SK-N-SH (cell line): ENCODE measurements around the gene CRIP2. TPM values are rescaled to one million over a fixed set of nuclear protein-coding genes. Genes with fewer than 3 reads are reported as not detected.

Experiments used
- CTCF ChIA-PET: fragments of 300-600, 350-600 bp; formaldehyde crosslinking; extraction: SDS; loops from one replicate; lab custom pipeline; 2021; lab: Yijun Ruan, JAX
- POLR2A ChIA-PET: fragments of 350-600 bp; sonication (Branson Sonifier 250); formaldehyde crosslinking; extraction: SDS; loops from one replicate; lab custom pipeline; 2020; ENCODE audit warnings: antibody characterized with exemption, inconsistent platforms; lab: Yijun Ruan, JAX
- DNase-seq: peaks from one replicate; pipeline ENCODE4 v3.0.0; 2012
- H2AFZ ChIP-seq: fragments of 200-600 bp; sonication (generic); 2 replicates; pipeline ENCODE4 v1.8.1; 2016; ENCODE audit warnings: antibody characterized with exemption, mild to moderate bottlenecking, low read depth
- H3F3A ChIP-seq: fragments of 200-600 bp; sonication (generic); replicated peaks from 2 replicates; pipeline ENCODE3; 2016; ENCODE audit warnings: antibody characterized with exemption, mild to moderate bottlenecking; ENCODE audit not compliant: insufficient read depth
- H3K27ac ChIP-seq, 2 experiments: fragments of 200-500 bp in 1 of 2; fragments of 200-600 bp in 1 of 2; sonication (Bioruptor generic) in 1 of 2; sonication (generic), shearing (Covaris generic) in 1 of 2; 2 replicates each; pipeline versions ENCODE4 v1.5.1 to v1.6.1; 2014 to 2016; ENCODE audit warnings: low read depth in 2 of 2, inconsistent platforms in 1 of 2, low read length in 1 of 2, mild to moderate bottlenecking in 1 of 2, mixed read lengths in 1 of 2
- H3K27me3 ChIP-seq: fragments of 200-600 bp; sonication (generic), shearing (Covaris generic); 2 replicates; pipeline ENCODE4 v1.6.1; 2016; ENCODE audit warnings: mixed run types; ENCODE audit not compliant: insufficient read depth
- H3K36me3 ChIP-seq, 2 experiments: fragments of 200-500 bp in 1 of 2; fragments of 200-600 bp in 1 of 2; sonication (Bioruptor generic) in 1 of 2; sonication (generic) in 1 of 2; replicated peaks in 1 of 2; 2 replicates each; pipeline versions ENCODE3 to v1.5.1; 2014 to 2016; ENCODE audit warnings: low read length in 1 of 2, mild to moderate bottlenecking in 1 of 2; ENCODE audit not compliant: insufficient read depth in 2 of 2, control insufficient read depth in 1 of 2
- H3K4me1 ChIP-seq, 2 experiments: fragments of 200-500 bp in 1 of 2; fragments of 200-600 bp in 1 of 2; sonication (Bioruptor generic) in 1 of 2; sonication (generic), shearing (Covaris generic) in 1 of 2; 2 replicates each; pipeline versions ENCODE4 v1.5.1 to v1.6.1; 2014 to 2016; ENCODE audit warnings: low read depth in 1 of 2, low read length in 1 of 2, mixed run types in 1 of 2; ENCODE audit not compliant: insufficient read depth in 2 of 2, control insufficient read depth in 1 of 2
- H3K4me2 ChIP-seq: fragments of 200-600 bp; sonication (generic), shearing (Covaris generic); 2 replicates; pipeline ENCODE4 v1.6.1; 2017; ENCODE audit warnings: mixed run types
- H3K4me3 ChIP-seq, 2 experiments: fragments of 200-500 bp in 1 of 2; fragments of 200-600 bp in 1 of 2; sonication (Bioruptor generic) in 1 of 2; sonication (generic), shearing (Covaris generic) in 1 of 2; 2 replicates each; pipeline versions ENCODE4 v1.5.1 to v1.8.1; 2014 to 2016; ENCODE audit warnings: low read depth in 2 of 2, inconsistent platforms in 1 of 2, low read length in 1 of 2, mild to moderate bottlenecking in 1 of 2, mixed read lengths in 1 of 2, moderate library complexity in 1 of 2
- H3K79me2 ChIP-seq: fragments of 200-600 bp; sonication (generic); 2 replicates; pipeline ENCODE4 v1.8.1; 2017; ENCODE audit warnings: mild to moderate bottlenecking; ENCODE audit not compliant: insufficient read depth
- H3K9ac ChIP-seq: fragments of 200-600 bp; sonication (generic); 2 replicates; pipeline ENCODE4 v1.6.1; 2017; ENCODE audit warnings: mixed run types
- H3K9me2 ChIP-seq: fragments of 200-600 bp; sonication (generic); 2 replicates; pipeline ENCODE4 v1.6.1; 2017; ENCODE audit warnings: mixed run types
- H3K9me3 ChIP-seq: fragments of 200-600 bp; sonication (generic); 2 replicates; pipeline ENCODE4 v1.6.1; 2017; ENCODE audit warnings: mixed run types, mild to moderate bottlenecking, moderate library complexity
- H4K20me1 ChIP-seq: fragments of 200-600 bp; sonication (generic); 2 replicates; pipeline ENCODE4 v1.6.1; 2017; ENCODE audit warnings: mild to moderate bottlenecking, mixed run types; ENCODE audit not compliant: insufficient read depth
- CHD2 ChIP-seq: fragments of 150-350 bp; IDR thresholded peaks from 2 replicates; pipeline ENCODE4 v1.6.1; 2018; ENCODE audit warnings: low read length; ENCODE audit not compliant: partially characterized antibody
- CTCF ChIP-seq: fragments of 200-600 bp; sonication (generic); IDR thresholded peaks from 2 replicates; pipeline ENCODE4 v1.6.1; 2017; ENCODE audit warnings: antibody characterized with exemption, mild to moderate bottlenecking, moderate library complexity
- ELF1 ChIP-seq: IDR thresholded peaks from 2 replicates; pipeline ENCODE4 v1.4.0; 2012
- EZH2phosphoT487 ChIP-seq: fragments of 200-600 bp; sonication (generic); IDR thresholded peaks from 2 replicates; pipeline ENCODE4 v1.6.1; 2017; ENCODE audit warnings: low read depth, mixed run types, mild to moderate bottlenecking, antibody characterized with exemption, moderate library complexity, borderline replicate concordance
- FOXM1 ChIP-seq: IDR thresholded peaks from 2 replicates; pipeline ENCODE4 v1.4.0; 2012; ENCODE audit warnings: low read depth, mild to moderate bottlenecking
- IRF3 ChIP-seq: fragments of 150-350 bp; IDR thresholded peaks from 2 replicates; pipeline ENCODE4 v1.6.1; 2016; ENCODE audit warnings: mild to moderate bottlenecking, low read depth, low read length
- JUND ChIP-seq: IDR thresholded peaks from 2 replicates; pipeline ENCODE4 v1.4.0; 2012
- MEF2A ChIP-seq: IDR thresholded peaks from 2 replicates; pipeline ENCODE4 v1.4.0; 2012; ENCODE audit warnings: low read depth, borderline replicate concordance
- NFIC ChIP-seq: IDR thresholded peaks from 2 replicates; pipeline ENCODE4 v1.4.0; 2012; ENCODE audit warnings: borderline replicate concordance
- NRF1 ChIP-seq: IDR thresholded peaks from 2 replicates; pipeline ENCODE4 v1.6.1; 2012; ENCODE audit warnings: low read depth, mild to moderate bottlenecking, low read length
- PBX3 ChIP-seq: IDR thresholded peaks from 2 replicates; pipeline ENCODE4; 2012
- POLR2AphosphoS5 ChIP-seq: IDR thresholded peaks from 2 replicates; pipeline ENCODE4 v1.6.1; 2012; ENCODE audit warnings: low read depth, low read length
- RAD21 ChIP-seq: IDR thresholded peaks from 2 replicates; pipeline ENCODE4 v1.6.1; 2012; ENCODE audit warnings: mild to moderate bottlenecking, low read length
- REST ChIP-seq: IDR thresholded peaks from 2 replicates; pipeline ENCODE4 v1.6.1; 2012; ENCODE audit warnings: mild to moderate bottlenecking, low read depth, low read length, moderate library complexity
- SIN3A ChIP-seq: IDR thresholded peaks from 2 replicates; pipeline ENCODE4 v1.6.1; 2012; ENCODE audit warnings: low read depth, mild to moderate bottlenecking, low read length, moderate library complexity, borderline replicate concordance
- SMC3 ChIP-seq: IDR thresholded peaks from 2 replicates; pipeline ENCODE4 v1.6.1; 2012; ENCODE audit warnings: low read depth, low read length, improper control_type of control experiment
- TEAD4 ChIP-seq: IDR thresholded peaks from 2 replicates; pipeline ENCODE4 v1.4.0; 2012; ENCODE audit warnings: mild to moderate bottlenecking, borderline replicate concordance; ENCODE audit not compliant: insufficient read depth
- USF1 ChIP-seq: IDR thresholded peaks from 2 replicates; pipeline ENCODE4 v1.4.0; 2012; ENCODE audit warnings: low read depth, borderline replicate concordance
- YY1 ChIP-seq: IDR thresholded peaks from 2 replicates; pipeline ENCODE4 v1.4.0; 2012; ENCODE audit warnings: low read depth, mild to moderate bottlenecking
- ZBTB33 ChIP-seq: IDR thresholded peaks from 2 replicates; pipeline ENCODE4 v1.4.0; 2012; ENCODE audit warnings: low read depth, borderline replicate concordance
- WGBS: methylation state at CpG from one replicate; pipeline ENCODE4 v1.1.6; 2017; ENCODE audit warnings: low lambda C conversion rate; 5-methylcytosine and 5-hydroxymethylcytosine counted together
- polyA plus RNA-seq, 3 experiments: library from polyadenylated mRNA; depleted of rRNA; stranded (reverse); fragments of >200 nt; gene quantifications; 2 replicates each; pipeline ENCODE4 v1.2.3, GENCODE V29; 2012

CRIP2 gene
- polyA plus RNA-seq, 1 of the 3 experiments (the other 2 are of a cell fraction): 335 TPM

GRCh38 chr14:105495990-105496830, 21.6 kb downstream of the CRIP2 start:
- H4K20me1 ChIP-seq: peaks cover 11% of the 10 kb centered on the region; the same call in 1 of the 2 replicates
- no peak overlapping the region for H3K4me2 ChIP-seq
- no peaks in the 10 kb centered on the region for H3K36me3 ChIP-seq
- no peaks in the 10 kb centered on the region for H3K9me3 ChIP-seq
- no peak overlapping the region for H3K9ac ChIP-seq
- WGBS: 90% methylated on average over 15 of the region's 18 CpGs
- no peaks in the 10 kb centered on the region for H3K9me2 ChIP-seq
- peaks cover 5 to 10% of the 10 kb centered on the region in 2 experiments; a peak in 2 of 4 replicates for H3K4me1 ChIP-seq
- H3K27me3 ChIP-seq: no peaks in the 10 kb centered on the region
- TF ChIP-seq MEF2A (no peak), IRF3 (no peak), JUND (no peak), FOXM1 (no peak), PBX3 (no peak), POLR2AphosphoS5 (no peak), SMC3 (no peak), REST (no peak), ELF1 (no peak), EZH2phosphoT487 (no peak), NFIC (no peak), CHD2 (no peak), SIN3A (no peak), RAD21 (no peak), ZBTB33 (no peak), TEAD4 (no peak), NRF1 (no peak), USF1 (no peak), YY1 (no peak), CTCF (no peak)
- H3K4me3 ChIP-seq: no peak overlapping the region
- H3K79me2 ChIP-seq: peaks cover 13% of the 10 kb centered on the region; the same call in 1 of the 2 replicates
- H2AFZ ChIP-seq: no peak overlapping the region
- H3K27ac ChIP-seq: no peak overlapping the region
- CTCF ChIA-PET: interaction anchor here (1.0 to 1.9 kb wide), 3 partner anchors 14 to 32 kb away, joined by 3 to 9 read pairs (median 5); no protein-coding TSS in a partner anchor
- POLR2A ChIA-PET: no interaction called here
- no peaks in the 10 kb centered on the region for H3F3A ChIP-seq
- no peak for DNase-seq
